K562 (cell line): ENCODE results near the gene BSPRY. TPM values are rescaled to one million over a fixed set of nuclear protein-coding genes. Genes with fewer than 3 reads are reported as not detected.

ENCODE experiments used
- ATAC-seq: fragments of 200-7000 bp; cut with Tn5 transposase; 3 replicates; pipeline ENCODE4 v1.9.1; 2020; ENCODE audit warnings: moderate library complexity
- BruUV-seq: library from RNA; stranded (reverse); fragments of 400-500 nt; replicated peaks from 2 replicates; lab custom pipeline; 2021; lab: Mats Ljungman, UMichigan
- CTCF ChIA-PET: fragments of 300-600 bp; formaldehyde crosslinking; extraction: SDS; loops from one replicate; lab custom pipeline; 2021; ENCODE audit warnings: low intra/inter-chr PET ratio; lab: Yijun Ruan, JAX
- POLR2A ChIA-PET: fragments of 300-600, 350-650 bp; sonication (Branson Sonifier 250); formaldehyde crosslinking; extraction: SDS; loops from one replicate; lab custom pipeline; 2021; ENCODE audit warnings: antibody characterized with exemption, inconsistent platforms; lab: Yijun Ruan, JAX
- DNase-seq, 4 experiments: peaks; one replicate each; pipeline versions ENCODE4 v3.0.0 to v3.0.0-alpha.2; 2011 to 2018; ENCODE audit warnings: low spot score in 3 of 4, mixed read lengths in 3 of 4; ENCODE audit errors: extremely low read depth in 1 of 4
- FAIRE-seq: peaks from 2 replicates; lab custom pipeline; 2011; peaks lifted over from hg19 to GRCh38; lab: Jason Lieb, UNC
- H2AFZ ChIP-seq: 2 replicates; pipeline ENCODE4 v1.6.0; 2011; ENCODE audit warnings: low read depth, low read length, control low read depth, inconsistent platforms
- H3K27ac ChIP-seq: fragments of 200-600 bp; 3 replicates; pipeline ENCODE4 v1.8.0; 2011; ENCODE audit warnings: low read depth, mild to moderate bottlenecking, control low read depth, inconsistent platforms, low read length, moderate library complexity, mixed read lengths; ENCODE audit errors: extremely low read depth
- H3K27me3 ChIP-seq, 2 experiments: fragments of 300-600 bp in 1 of 2; 2 replicates in 1 of 2; 3 replicates in 1 of 2; pipeline versions ENCODE4 v1.6.0 to v1.8.0; 2011; ENCODE audit warnings: inconsistent platforms in 2 of 2, low read length in 2 of 2, mild to moderate bottlenecking in 1 of 2, mixed read lengths in 1 of 2, moderate library complexity in 1 of 2; ENCODE audit not compliant: control insufficient read depth in 2 of 2, insufficient read depth in 2 of 2
- H3K36me3 ChIP-seq: fragments of 300-600 bp; 3 replicates; pipeline ENCODE4 v1.8.0; 2011; ENCODE audit warnings: mild to moderate bottlenecking, low read length, inconsistent platforms; ENCODE audit not compliant: control insufficient read depth, insufficient read depth
- H3K4me1 ChIP-seq, 2 experiments: fragments of 200-600 bp in 1 of 2; replicated peaks in 1 of 2; 2 replicates in 1 of 2; 3 replicates in 1 of 2; pipeline versions ENCODE4 v1.5.1 to v1.8.0; 2011; ENCODE audit warnings: inconsistent platforms in 2 of 2, low read length in 2 of 2, mild to moderate bottlenecking in 1 of 2, mixed read lengths in 1 of 2, moderate library complexity in 1 of 2; ENCODE audit not compliant: control insufficient read depth in 2 of 2, insufficient read depth in 2 of 2
- H3K4me2 ChIP-seq: 2 replicates; pipeline ENCODE4 v1.6.1; 2011; ENCODE audit warnings: low read length, control low read depth, inconsistent platforms, mixed read lengths; ENCODE audit not compliant: insufficient read depth
- H3K4me3 ChIP-seq: fragments of 200-600 bp; sonication (generic), shearing (Covaris generic); 2 replicates; pipeline ENCODE4 v1.5.1; 2016; ENCODE audit warnings: control low read depth, inconsistent platforms
- H3K79me2 ChIP-seq: fragments of 200-600 bp; 3 replicates; pipeline ENCODE4 v1.8.0; 2011; ENCODE audit warnings: low read length, inconsistent platforms; ENCODE audit not compliant: control insufficient read depth, insufficient read depth
- H3K9ac ChIP-seq, 2 experiments: 2 replicates each; pipeline versions ENCODE4 v1.6.0 to v1.6.1; 2011; ENCODE audit warnings: low read depth in 2 of 2, low read length in 2 of 2, control low read depth in 1 of 2, inconsistent platforms in 1 of 2, mild to moderate bottlenecking in 1 of 2, mixed read lengths in 1 of 2; ENCODE audit not compliant: insufficient read depth in 1 of 2
- H3K9me1 ChIP-seq: one replicate; pipeline ENCODE4 v1.6.0; 2011; ENCODE audit warnings: inconsistent platforms, mild to moderate bottlenecking, low read length, moderate library complexity; ENCODE audit not compliant: control insufficient read depth, insufficient read depth
- H3K9me3 ChIP-seq: replicated peaks from 2 replicates; pipeline ENCODE4 v1.5.1; 2011; ENCODE audit warnings: low read depth, low read length, inconsistent platforms; ENCODE audit not compliant: control insufficient read depth, insufficient read depth
- H4K20me1 ChIP-seq: replicated peaks from 2 replicates; pipeline ENCODE4 v1.6.1; 2011; ENCODE audit warnings: low read length, inconsistent platforms, mixed read lengths; ENCODE audit not compliant: control insufficient read depth, insufficient read depth
- BACH1 ChIP-seq: fragments of 200-800 bp; sonication (Bioruptor generic); IDR thresholded peaks from 2 replicates; pipeline ENCODE4 v1.6.1; 2016; ENCODE audit warnings: missing genetic modification characterization, missing compliant biosample characterization
- CTBP1 ChIP-seq: fragments of 450-650 bp; IDR thresholded peaks from 2 replicates; pipeline ENCODE4 v1.6.1; 2016; ENCODE audit warnings: borderline replicate concordance
- FOXJ2 ChIP-seq: fragments of 200-800 bp; sonication (Bioruptor generic); IDR thresholded peaks from 2 replicates; pipeline ENCODE4 v1.6.1; 2016; ENCODE audit warnings: missing genetic modification characterization, missing compliant biosample characterization
- FOXK1 ChIP-seq: sonication (generic); formaldehyde crosslinking; IDR thresholded peaks from 2 replicates; pipeline ENCODE4 v1.8.0; 2022; ENCODE audit warnings: missing genetic modification reagents, mild to moderate bottlenecking, borderline replicate concordance
- HOXB6 ChIP-seq: fragments of 250-450 bp; sonication (Bioruptor Pico); IDR thresholded peaks from 2 replicates; pipeline ENCODE4 v1.5.1; 2022; ENCODE audit warnings: mild to moderate bottlenecking, borderline replicate concordance
- KLF6 ChIP-seq: fragments of 250-450 bp; sonication (Bioruptor Pico); IDR thresholded peaks from 2 replicates; pipeline ENCODE4 v1.4.0; 2020; ENCODE audit warnings: mild to moderate bottlenecking, moderate library complexity, borderline replicate concordance
- POLR2AphosphoS2 ChIP-seq: IDR thresholded peaks from 2 replicates; pipeline ENCODE4 v1.6.1; 2012; ENCODE audit warnings: low read length, improper control_type of control experiment
- RAD51 ChIP-seq: fragments of 450-650 bp; IDR thresholded peaks from 2 replicates; pipeline ENCODE4 v1.7.1; 2016; ENCODE audit warnings: low read depth, mild to moderate bottlenecking, borderline replicate concordance
- RCOR1 ChIP-seq, 2 experiments: IDR thresholded peaks; 2 replicates each; pipeline ENCODE4 v1.6.1; 2012; ENCODE audit warnings: low read depth in 2 of 2, low read length in 2 of 2, borderline replicate concordance in 1 of 2, improper control_type of control experiment in 1 of 2
- ZSCAN29 ChIP-seq: fragments of 450-650 bp; IDR thresholded peaks from 2 replicates; pipeline ENCODE4 v1.6.1; 2017
- WGBS: fragments of 100-300 bp; shearing (Covaris generic); methylation state at CpG from one replicate; pipeline ENCODE4 v1.1.6; 2016; ENCODE audit warnings: low coverage, mixed read lengths; ENCODE audit not compliant: insufficient coverage; ENCODE audit errors: missing lambda C conversion rate; 5-methylcytosine and 5-hydroxymethylcytosine counted together
- in situ Hi-C: fragments of 300-500 bp; cut with MboI; formaldehyde crosslinking; loops from 4 replicates; pipeline ENCODE4 v1.15.0; 2018; ENCODE audit warnings: inconsistent platforms, mixed read lengths
- intact Hi-C: fragments of 100-400 bp; cut with micrococcal nuclease; formaldehyde crosslinking; loops from 2 replicates; pipeline ENCODE4 v1.14.2; 2022
- polyA plus RNA-seq, 8 experiments: library from polyadenylated mRNA; depleted of rRNA in 4 of 8; stranded (reverse) in 5 of 8; unstranded in 3 of 8; fragments of >200 nt; fragmentation: Nextera tagmentation in 2 of 8; fragmentation: Illumina TruSeq in 1 of 8; extraction: Ambion mirVana in 2 of 8; extraction: Trizol in 1 of 8; gene quantifications; 2 replicates each; pipeline versions ENCODE4 v1.2.1 to v1.2.3, GENCODE V29; 2011 to 2014; ENCODE audit warnings: inconsistent platforms in 1 of 8, missing spikeins in 1 of 8
- total RNA-seq, 7 experiments: library from RNA; depleted of rRNA in 6 of 7; stranded (reverse); fragments of >200 nt in 6 of 7; fragmentation: Illumina TruSeq in 2 of 7; extraction: Trizol in 2 of 7; gene quantifications; 2 replicates each; pipeline versions ENCODE4 v1.2.1 to v1.2.3, GENCODE V29; 2011 to 2021; ENCODE audit warnings: low replicate concordance in 1 of 7
- TF ChIP-seq, protein P1 (sequence below): fragments of 250-450 bp; sonication (Bioruptor Pico); IDR thresholded peaks from 2 replicates; pipeline ENCODE4 v1.5.0; 2021
- TF ChIP-seq, protein P2 (sequence below): fragments of 250-450 bp; sonication (Bioruptor Pico); IDR thresholded peaks from 2 replicates; pipeline ENCODE4 v1.4.0; 2020; ENCODE audit warnings: mild to moderate bottlenecking, moderate library complexity, borderline replicate concordance
- TF ChIP-seq, protein P3 (sequence below): sonication (generic); formaldehyde crosslinking; IDR thresholded peaks from 2 replicates; pipeline ENCODE4 v1.5.0; 2020; ENCODE audit warnings: missing genetic modification reagents
- TF ChIP-seq, protein P4 (sequence below): fragments of 450-650 bp; IDR thresholded peaks from 2 replicates; pipeline ENCODE4 v1.6.1; 2018; ENCODE audit warnings: mild to moderate bottlenecking, low read depth; ENCODE audit not compliant: partially characterized antibody

Gene BSPRY
- total and polyA plus RNA-seq, 9 of the 15 experiments (the other 6 are each of a cell fraction or from before 2014, with no cell fraction given) = 0.07 to 0.67 (median 0.18) TPM

DNA sequence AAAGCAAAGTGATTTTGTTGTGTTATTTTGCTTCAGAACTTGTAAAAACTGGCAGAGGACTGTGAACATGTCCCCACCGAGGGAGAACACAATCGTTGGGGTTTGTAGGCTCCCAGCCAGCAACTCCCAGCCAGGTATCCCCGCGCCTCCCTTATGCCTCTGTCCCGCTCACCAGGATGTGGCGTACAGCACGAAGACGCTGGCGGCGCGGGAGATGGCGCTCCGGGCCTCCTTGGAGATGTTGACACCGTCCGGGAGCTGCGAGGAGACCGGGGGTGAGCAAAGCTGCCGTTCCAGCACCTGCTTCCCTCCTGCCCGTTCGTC lies 60.5 kb downstream of the BSPRY start (continued):
- TF ChIP-seq CTBP1 (no peak), ZSCAN29 (no peak), BACH1 (tag) (no peak), RAD51 (no peak), RCOR1 (IDR thresholded peaks at IDR 0.05; ENCODE audit: borderline replicate concordance in 1 of 2, low read depth in 2 of 2, low read length in 2 of 2) (no peak), FOXK1 (CRISPR knock-in tag) (peak; percentile 90)

DNA sequence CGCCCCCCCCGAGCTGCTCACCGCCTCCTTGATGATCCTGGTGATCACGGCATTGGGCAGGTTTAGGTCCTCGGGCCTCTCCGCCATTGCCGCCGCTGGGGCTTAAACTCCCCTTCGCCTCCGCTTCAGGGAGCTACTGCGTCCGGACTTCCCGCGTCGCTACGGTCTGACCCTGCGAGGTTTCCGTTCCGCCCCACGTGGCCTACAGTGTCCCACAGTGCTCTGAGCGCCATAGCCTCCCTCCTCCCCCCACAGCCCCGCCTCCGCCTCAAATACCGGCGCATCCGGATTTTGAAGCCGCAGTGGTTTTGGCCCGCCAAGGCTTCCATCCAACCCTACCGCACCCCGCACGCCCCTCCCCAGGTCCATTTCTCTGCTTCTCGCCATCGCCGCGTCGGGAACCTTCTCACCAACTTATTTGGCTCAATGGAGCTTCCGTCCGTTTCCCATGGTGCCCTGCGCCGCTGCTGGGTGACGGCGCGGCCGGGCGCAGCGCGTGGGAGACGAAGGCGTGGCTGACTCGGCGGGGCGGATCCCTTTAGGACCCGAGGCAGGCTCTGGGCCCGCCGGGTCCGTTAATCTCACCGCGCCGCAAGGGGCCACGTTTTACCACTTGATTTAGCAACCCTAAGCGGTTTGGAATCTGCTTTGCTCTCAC lies 61.0 kb downstream of the BSPRY start, which contains the start of the genes C9orf43 and POLE3:
C9orf43 (plus strand) TSS at position 541 of the 658 bp plus-strand sequence. CDS start 2,747 bp downstream, outside the sequence.
POLE3 (minus strand) TSS at position 469 of the 658 bp plus-strand sequence; CDS start at position 87, 382 bp downstream.
- Histone ChIP-seq H3K27me3 (no peaks in the 10 kb centered on the region), H3K36me3 (peaks cover 29% of the 10 kb centered on the region), H3K4me1 (peaks cover 12 to 22% of the 10 kb centered on the region in 2 experiments; a peak in 4 of 5 replicates), H2AFZ (peak within 1 kb of the TSS; percentile 92), H3K9me3 (no peaks in the 10 kb centered on the region), H3K9me1 (no peaks in the 10 kb centered on the region), H3K79me2 (peaks cover 24% of the 10 kb centered on the region), H4K20me1 (no peaks in the 10 kb centered on the region), H3K4me2 (peak within 1 kb of the TSS; percentile 98), H3K4me3 (peak within 1 kb of the TSS; percentile 88), H3K9ac (peak within 1 kb of the TSS; percentile 99 to 100), H3K27ac (peak within 1 kb of the TSS; percentile 87)
- CTCF ChIA-PET = interaction anchor here (1.0 kb wide), 1 partner anchor 136 kb away, joined by 3 read pairs; the partner anchor contains the start of genes CDC26 and PRPF4
- no TSS peak for BruUV-seq
- FAIRE-seq (peak; percentile 92), DNase-seq (peak; percentile 92 to 98 (median 94)), ATAC-seq (peak; percentile 94)
- in situ Hi-C loops (no loop called here), intact Hi-C loops (loop anchor here (5.0 kb wide), 1 partner anchor 848 kb away; no protein-coding TSS in a partner anchor)
- POLR2A ChIA-PET = interaction anchor here (0.6 to 3.4 kb wide), 26 partner anchors 9 to 245 kb away, joined by 3 to 43 read pairs (median 4); partner anchors contain the start of genes ALAD, CDC26 and WDR31
- WGBS = under 1% methylated on average over 52 of the region's 61 CpGs
- TF ChIP-seq, protein P1, sequence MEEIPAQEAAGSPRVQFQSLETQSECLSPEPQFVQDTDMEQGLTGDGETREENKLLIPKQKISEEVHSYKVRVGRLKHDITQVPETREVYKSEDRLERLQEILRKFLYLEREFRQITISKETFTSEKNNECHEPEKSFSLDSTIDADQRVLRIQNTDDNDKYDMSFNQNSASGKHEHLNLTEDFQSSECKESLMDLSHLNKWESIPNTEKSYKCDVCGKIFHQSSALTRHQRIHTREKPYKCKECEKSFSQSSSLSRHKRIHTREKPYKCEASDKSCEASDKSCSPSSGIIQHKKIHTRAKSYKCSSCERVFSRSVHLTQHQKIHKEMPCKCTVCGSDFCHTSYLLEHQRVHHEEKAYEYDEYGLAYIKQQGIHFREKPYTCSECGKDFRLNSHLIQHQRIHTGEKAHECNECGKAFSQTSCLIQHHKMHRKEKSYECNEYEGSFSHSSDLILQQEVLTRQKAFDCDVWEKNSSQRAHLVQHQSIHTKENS (CRISPR knock-in tag) = no peak
- no peak for TF ChIP-seq HOXB6
- TF ChIP-seq, protein P2, sequence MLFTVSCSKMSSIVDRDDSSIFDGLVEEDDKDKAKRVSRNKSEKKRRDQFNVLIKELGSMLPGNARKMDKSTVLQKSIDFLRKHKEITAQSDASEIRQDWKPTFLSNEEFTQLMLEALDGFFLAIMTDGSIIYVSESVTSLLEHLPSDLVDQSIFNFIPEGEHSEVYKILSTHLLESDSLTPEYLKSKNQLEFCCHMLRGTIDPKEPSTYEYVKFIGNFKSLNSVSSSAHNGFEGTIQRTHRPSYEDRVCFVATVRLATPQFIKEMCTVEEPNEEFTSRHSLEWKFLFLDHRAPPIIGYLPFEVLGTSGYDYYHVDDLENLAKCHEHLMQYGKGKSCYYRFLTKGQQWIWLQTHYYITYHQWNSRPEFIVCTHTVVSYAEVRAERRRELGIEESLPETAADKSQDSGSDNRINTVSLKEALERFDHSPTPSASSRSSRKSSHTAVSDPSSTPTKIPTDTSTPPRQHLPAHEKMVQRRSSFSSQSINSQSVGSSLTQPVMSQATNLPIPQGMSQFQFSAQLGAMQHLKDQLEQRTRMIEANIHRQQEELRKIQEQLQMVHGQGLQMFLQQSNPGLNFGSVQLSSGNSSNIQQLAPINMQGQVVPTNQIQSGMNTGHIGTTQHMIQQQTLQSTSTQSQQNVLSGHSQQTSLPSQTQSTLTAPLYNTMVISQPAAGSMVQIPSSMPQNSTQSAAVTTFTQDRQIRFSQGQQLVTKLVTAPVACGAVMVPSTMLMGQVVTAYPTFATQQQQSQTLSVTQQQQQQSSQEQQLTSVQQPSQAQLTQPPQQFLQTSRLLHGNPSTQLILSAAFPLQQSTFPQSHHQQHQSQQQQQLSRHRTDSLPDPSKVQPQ (CRISPR knock-in tag) = no peak
- TF ChIP-seq, protein P3, sequence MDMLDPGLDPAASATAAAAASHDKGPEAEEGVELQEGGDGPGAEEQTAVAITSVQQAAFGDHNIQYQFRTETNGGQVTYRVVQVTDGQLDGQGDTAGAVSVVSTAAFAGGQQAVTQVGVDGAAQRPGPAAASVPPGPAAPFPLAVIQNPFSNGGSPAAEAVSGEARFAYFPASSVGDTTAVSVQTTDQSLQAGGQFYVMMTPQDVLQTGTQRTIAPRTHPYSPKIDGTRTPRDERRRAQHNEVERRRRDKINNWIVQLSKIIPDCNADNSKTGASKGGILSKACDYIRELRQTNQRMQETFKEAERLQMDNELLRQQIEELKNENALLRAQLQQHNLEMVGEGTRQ = peak; percentile 95
- TF ChIP-seq KLF6 (CRISPR knock-in tag) = peak; percentile 38; the same call in 1 of the 2 replicates
- TF ChIP-seq FOXJ2 (tag) = peak; percentile 11; the same call in 1 of the 2 replicates
- TF ChIP-seq POLR2AphosphoS2 = no peak
- TF ChIP-seq, protein P4, sequence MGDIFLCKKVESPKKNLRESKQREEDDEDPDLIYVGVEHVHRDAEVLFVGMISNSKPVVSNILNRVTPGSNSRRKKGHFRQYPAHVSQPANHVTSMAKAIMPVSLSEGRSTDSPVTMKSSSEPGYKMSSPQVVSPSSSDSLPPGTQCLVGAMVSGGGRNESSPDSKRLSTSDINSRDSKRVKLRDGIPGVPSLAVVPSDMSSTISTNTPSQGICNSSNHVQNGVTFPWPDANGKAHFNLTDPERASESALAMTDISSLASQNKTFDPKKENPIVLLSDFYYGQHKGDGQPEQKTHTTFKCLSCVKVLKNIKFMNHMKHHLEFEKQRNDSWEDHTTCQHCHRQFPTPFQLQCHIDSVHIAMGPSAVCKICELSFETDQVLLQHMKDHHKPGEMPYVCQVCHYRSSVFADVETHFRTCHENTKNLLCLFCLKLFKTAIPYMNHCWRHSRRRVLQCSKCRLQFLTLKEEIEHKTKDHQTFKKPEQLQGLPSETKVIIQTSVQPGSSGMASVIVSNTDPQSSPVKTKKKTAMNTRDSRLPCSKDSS = no peak
